ENCODE measurements around the gene USP49. TPM values are rescaled to one million over a fixed set of nuclear protein-coding genes. Genes with fewer than 3 reads are reported as not detected.

The USP49 gene
- total and polyA plus RNA-seq, 2 of the 13 experiments (the other 11 are each of a cell fraction or from before 2014, with no cell fraction given): 2.9 to 4.3 TPM

DNA sequence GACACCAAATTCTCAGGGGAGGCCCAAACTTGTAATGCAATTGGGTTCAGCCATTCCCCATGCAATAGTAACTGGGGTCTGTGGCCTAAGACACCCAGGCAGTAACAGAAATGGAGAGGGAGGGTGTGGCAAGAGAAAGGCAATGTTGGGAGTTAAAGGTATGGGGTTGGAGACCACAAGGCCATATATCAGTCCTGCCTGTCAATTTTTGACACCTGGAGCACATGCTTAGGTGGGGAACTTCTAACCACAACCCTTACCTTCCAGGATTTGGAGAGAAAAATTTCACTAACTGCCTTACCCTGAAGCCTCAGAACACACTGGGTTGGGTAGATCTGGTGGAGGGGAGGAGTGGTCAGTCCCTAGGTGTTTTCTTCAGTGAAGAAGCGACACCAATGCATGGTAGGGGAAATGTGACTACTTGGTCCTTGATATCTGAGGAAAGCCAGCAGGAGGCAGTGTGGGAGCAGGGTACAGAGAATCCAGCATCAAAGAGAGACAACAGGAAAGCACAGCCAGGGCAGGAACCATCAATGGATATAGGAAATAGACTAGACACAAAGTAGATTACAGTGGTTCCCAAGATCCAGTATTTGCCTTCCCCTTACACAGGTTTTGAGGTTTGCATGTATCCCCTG lies 6.8 kb upstream of the USP49 start:
- in situ Hi-C loops (cut with HindIII; ENCODE audit: extremely low pct_ligation_motif_present, low pct_unique_long_range_greater_than_20kb): no loop called here
- no peak for DNase-seq (ENCODE audit: low spot score)
- no peak for ATAC-seq
- TF ChIP-seq SRY (CRISPR knock-in tag; IDR thresholded peaks at IDR 0.05) (no peak), ZNF644 (CRISPR knock-in tag; IDR thresholded peaks at IDR 0.05; ENCODE audit: low read depth) (0 out of 2 replicates have a peak, but pooled peaks have one; percentile 9), EHMT2 (IDR thresholded peaks at IDR 0.05; ENCODE audit: borderline replicate concordance, low read depth, low read length) (peak; percentile 64; the same call in 1 of the 2 replicates), STAG1 (CRISPR knock-in tag; IDR thresholded peaks at IDR 0.05) (peak; percentile 30; the same call in 1 of the 2 replicates)
- TF ChIP-seq, protein P1, sequence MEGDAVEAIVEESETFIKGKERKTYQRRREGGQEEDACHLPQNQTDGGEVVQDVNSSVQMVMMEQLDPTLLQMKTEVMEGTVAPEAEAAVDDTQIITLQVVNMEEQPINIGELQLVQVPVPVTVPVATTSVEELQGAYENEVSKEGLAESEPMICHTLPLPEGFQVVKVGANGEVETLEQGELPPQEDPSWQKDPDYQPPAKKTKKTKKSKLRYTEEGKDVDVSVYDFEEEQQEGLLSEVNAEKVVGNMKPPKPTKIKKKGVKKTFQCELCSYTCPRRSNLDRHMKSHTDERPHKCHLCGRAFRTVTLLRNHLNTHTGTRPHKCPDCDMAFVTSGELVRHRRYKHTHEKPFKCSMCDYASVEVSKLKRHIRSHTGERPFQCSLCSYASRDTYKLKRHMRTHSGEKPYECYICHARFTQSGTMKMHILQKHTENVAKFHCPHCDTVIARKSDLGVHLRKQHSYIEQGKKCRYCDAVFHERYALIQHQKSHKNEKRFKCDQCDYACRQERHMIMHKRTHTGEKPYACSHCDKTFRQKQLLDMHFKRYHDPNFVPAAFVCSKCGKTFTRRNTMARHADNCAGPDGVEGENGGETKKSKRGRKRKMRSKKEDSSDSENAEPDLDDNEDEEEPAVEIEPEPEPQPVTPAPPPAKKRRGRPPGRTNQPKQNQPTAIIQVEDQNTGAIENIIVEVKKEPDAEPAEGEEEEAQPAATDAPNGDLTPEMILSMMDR (CRISPR knock-in tag; IDR thresholded peaks at IDR 0.05): peak; percentile 54
- Histone ChIP-seq H3K9ac (ENCODE audit: insufficient read depth, low read depth, low read length) (no peak overlapping the region), H3K4me2 (ENCODE audit: low read depth, low read length) (no peak overlapping the region), H4K20me1 (ENCODE audit: insufficient read depth, low read length) (no peaks in the 10 kb centered on the region), H3K9me3 (ENCODE audit: low read length) (no peaks in the 10 kb centered on the region), H2AFZ (ENCODE audit: low read length) (no peak overlapping the region), H3K4me1 (ENCODE audit: insufficient read depth, low read length) (no peaks in the 10 kb centered on the region), H3K4me3 (replicated peaks in 1 of 3; ENCODE audit: insufficient read depth in 1 of 3, low read depth in 2 of 3, low read length in 3 of 3) (no peak overlapping the region), H3K79me2 (ENCODE audit: insufficient read depth, low read length) (no peaks in the 10 kb centered on the region), H3K27me3 (ENCODE audit: control insufficient read depth in 1 of 2, insufficient read depth in 2 of 2, low read length in 2 of 2) (no peaks in the 10 kb centered on the region), H3K27ac (ENCODE audit: extremely low read length, insufficient read depth, low read length) (no peak overlapping the region), H3K36me3 (replicated peaks in 1 of 2; ENCODE audit: control insufficient read depth in 1 of 2, insufficient read depth in 2 of 2, low read length in 2 of 2) (peaks cover 17 to 32% of the 10 kb centered on the region in 2 experiments)
- ChIA-PET CTCF (ENCODE audit: low intra/inter-chr PET ratio, low total read pairs) (interaction anchor here (1.2 kb wide), 1 partner anchor 142 kb away, joined by 4 read pairs; no protein-coding TSS in a partner anchor), POLR2A (no interaction called here)
- 100% methylated on average over 1 of the region's 1 CpG for WGBS (ENCODE audit: low lambda C conversion rate)
- intact Hi-C loops (cut with micrococcal nuclease; ENCODE audit: unreplicated experiment): loop anchor here (1.0 kb wide), 1 partner anchor 142 kb away; no protein-coding TSS in a partner anchor
- no TSS peak for BruUV-seq (replicated peaks)
- FAIRE-seq: no peak

DNA sequence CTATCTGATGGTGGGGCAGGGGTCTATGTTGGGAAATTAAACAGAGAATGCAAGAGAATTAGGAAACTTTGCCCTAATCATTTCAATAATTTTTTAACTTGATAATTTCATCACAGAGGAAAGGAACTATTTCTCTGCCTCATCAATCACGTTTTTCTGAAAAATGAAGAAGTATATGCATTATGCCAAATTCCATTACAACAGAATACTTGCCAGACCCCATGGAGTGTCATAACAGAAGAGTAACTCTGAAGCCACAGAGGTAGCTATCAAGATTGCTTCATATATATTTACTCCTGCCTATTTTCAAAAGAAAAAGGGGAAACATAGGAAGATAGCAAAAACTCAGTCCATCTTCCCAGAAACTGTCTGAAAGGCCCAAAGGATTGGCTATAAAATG lies 5.7 kb upstream of the USP49 start:
- peaks cover 5% of the 10 kb centered on the region for H3K4me1 ChIP-seq (ENCODE audit: insufficient read depth, low read length)
- FAIRE-seq: no peak
- CTCF ChIA-PET (ENCODE audit: low intra/inter-chr PET ratio, low total read pairs): no interaction called here
- H3K27me3 ChIP-seq (ENCODE audit: control insufficient read depth in 1 of 2, insufficient read depth in 2 of 2, low read length in 2 of 2): no peaks in the 10 kb centered on the region
- H3K79me2 ChIP-seq (ENCODE audit: insufficient read depth, low read length): no peaks in the 10 kb centered on the region
- no peak overlapping the region for H3K27ac ChIP-seq (ENCODE audit: extremely low read length, insufficient read depth, low read length)
- 94% methylated on average over 1 of the region's 1 CpG for WGBS (ENCODE audit: low lambda C conversion rate)
- POLR2A ChIA-PET: no interaction called here
- no TSS peak for BruUV-seq (replicated peaks)
- no peaks in the 10 kb centered on the region for H3K9me3 ChIP-seq (ENCODE audit: low read length)
- no peak overlapping the region for H2AFZ ChIP-seq (ENCODE audit: low read length)
- H4K20me1 ChIP-seq (ENCODE audit: insufficient read depth, low read length): no peaks in the 10 kb centered on the region
- H3K9ac ChIP-seq (ENCODE audit: insufficient read depth, low read depth, low read length): no peak overlapping the region
- no peak overlapping the region for H3K4me2 ChIP-seq (ENCODE audit: low read depth, low read length)
- ATAC-seq: no peak
- in situ Hi-C loops (cut with HindIII; ENCODE audit: extremely low pct_ligation_motif_present, low pct_unique_long_range_greater_than_20kb): no loop called here
- no peak for DNase-seq (ENCODE audit: low spot score)
- peaks cover 8 to 20% of the 10 kb centered on the region in 2 experiments for H3K36me3 ChIP-seq (replicated peaks in 1 of 2; ENCODE audit: control insufficient read depth in 1 of 2, insufficient read depth in 2 of 2, low read length in 2 of 2)
- intact Hi-C loops (cut with micrococcal nuclease; ENCODE audit: unreplicated experiment): no loop called here
- no peak overlapping the region for H3K4me3 ChIP-seq (replicated peaks in 1 of 3; ENCODE audit: insufficient read depth in 1 of 3, low read depth in 2 of 3, low read length in 3 of 3)
- TF ChIP-seq ZFYVE20 (CRISPR knock-in tag; IDR thresholded peaks at IDR 0.05; ENCODE audit: borderline replicate concordance, low read depth) (no peak), PLRG1 (conservative IDR thresholded peaks at IDR 0.05) (no peak), SRSF4 (IDR thresholded peaks at IDR 0.05; ENCODE audit: low read depth, low read length, poor library complexity, severe bottlenecking) (no peak), JUND (CRISPR knock-in tag; IDR thresholded peaks at IDR 0.05) (no peak), YEATS2 (CRISPR knock-in tag; IDR thresholded peaks at IDR 0.05; ENCODE audit: borderline replicate concordance) (no peak), ZNF790 (CRISPR knock-in tag; IDR thresholded peaks at IDR 0.05; ENCODE audit: borderline replicate concordance) (no peak), ETV6 (CRISPR knock-in tag; conservative IDR thresholded peaks at IDR 0.05) (no peak), MIER2 (CRISPR knock-in tag; IDR thresholded peaks at IDR 0.05) (no peak)
- TF ChIP-seq, protein P2, sequence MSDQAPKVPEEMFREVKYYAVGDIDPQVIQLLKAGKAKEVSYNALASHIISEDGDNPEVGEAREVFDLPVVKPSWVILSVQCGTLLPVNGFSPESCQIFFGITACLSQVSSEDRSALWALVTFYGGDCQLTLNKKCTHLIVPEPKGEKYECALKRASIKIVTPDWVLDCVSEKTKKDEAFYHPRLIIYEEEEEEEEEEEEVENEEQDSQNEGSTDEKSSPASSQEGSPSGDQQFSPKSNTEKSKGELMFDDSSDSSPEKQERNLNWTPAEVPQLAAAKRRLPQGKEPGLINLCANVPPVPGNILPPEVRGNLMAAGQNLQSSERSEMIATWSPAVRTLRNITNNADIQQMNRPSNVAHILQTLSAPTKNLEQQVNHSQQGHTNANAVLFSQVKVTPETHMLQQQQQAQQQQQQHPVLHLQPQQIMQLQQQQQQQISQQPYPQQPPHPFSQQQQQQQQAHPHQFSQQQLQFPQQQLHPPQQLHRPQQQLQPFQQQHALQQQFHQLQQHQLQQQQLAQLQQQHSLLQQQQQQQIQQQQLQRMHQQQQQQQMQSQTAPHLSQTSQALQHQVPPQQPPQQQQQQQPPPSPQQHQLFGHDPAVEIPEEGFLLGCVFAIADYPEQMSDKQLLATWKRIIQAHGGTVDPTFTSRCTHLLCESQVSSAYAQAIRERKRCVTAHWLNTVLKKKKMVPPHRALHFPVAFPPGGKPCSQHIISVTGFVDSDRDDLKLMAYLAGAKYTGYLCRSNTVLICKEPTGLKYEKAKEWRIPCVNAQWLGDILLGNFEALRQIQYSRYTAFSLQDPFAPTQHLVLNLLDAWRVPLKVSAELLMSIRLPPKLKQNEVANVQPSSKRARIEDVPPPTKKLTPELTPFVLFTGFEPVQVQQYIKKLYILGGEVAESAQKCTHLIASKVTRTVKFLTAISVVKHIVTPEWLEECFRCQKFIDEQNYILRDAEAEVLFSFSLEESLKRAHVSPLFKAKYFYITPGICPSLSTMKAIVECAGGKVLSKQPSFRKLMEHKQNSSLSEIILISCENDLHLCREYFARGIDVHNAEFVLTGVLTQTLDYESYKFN (CRISPR knock-in tag; conservative IDR thresholded peaks at IDR 0.05): no peak
